ENCODE measurements around the gene PNPLA7. TPM values are rescaled to one million over a fixed set of nuclear protein-coding genes. Genes with fewer than 3 reads are reported as not detected.
A peak's percentile ranks its signal among the peaks of the same experiment; 100 is the strongest.

Gene PNPLA7
- total and polyA plus RNA-seq, 2 of the 8 experiments (the other 6 are each of a cell fraction or from before 2014, with no cell fraction given) = 0.35 to 0.47 TPM

- CTCF ChIA-PET (ENCODE audit: partially characterized antibody) = interaction anchor here (0.8 to 1.4 kb wide), 4 partner anchors 9 to 130 kb away, joined by 3 to 5 read pairs (median 4); partner anchors contain the start of gene NRARP
- Histone ChIP-seq H4K20me1 (replicated peaks in 1 of 2; ENCODE audit: control insufficient read depth in 1 of 2, insufficient read depth in 2 of 2, low read length in 2 of 2) (peaks cover 0 to 3% of the 10 kb centered on the region in 2 experiments), H3K4me1 (replicated peaks in 1 of 4; ENCODE audit: control insufficient read depth in 3 of 4, insufficient read depth in 4 of 4, low read length in 3 of 4) (peaks cover 0 to 5% (median 0%) of the 10 kb centered on the region in 4 experiments; a peak in 2 of 7 replicates), H3K18ac (ENCODE audit: extremely low read depth, low read length) (no peak overlapping the region), H3K23me2 (ENCODE audit: low read depth, low read length) (no peaks in the 10 kb centered on the region), H2AK5ac (ENCODE audit: low read depth, low read length) (no peak overlapping the region), H2BK5ac (ENCODE audit: low read depth, low read length) (no peak overlapping the region), H3K9me3 (ENCODE audit: insufficient read depth in 2 of 2, low read depth in 1 of 2, low read length in 1 of 2) (no peaks in the 10 kb centered on the region), H3K23ac (ENCODE audit: insufficient read length) (no peak overlapping the region), H2BK15ac (ENCODE audit: low read length) (no peak overlapping the region), H4K8ac (ENCODE audit: extremely low read depth, insufficient read depth, low read length) (peak overlapping the region; percentile 80), H3K4me2 (ENCODE audit: insufficient read depth in 1 of 2, low read depth in 2 of 2, low read length in 2 of 2) (no peak overlapping the region), H3K9ac (replicated peaks in 1 of 4; ENCODE audit: extremely low read depth in 1 of 4, low read depth in 3 of 4, low read length in 3 of 4) (no peak overlapping the region), H3K79me2 (ENCODE audit: control insufficient read depth in 1 of 2, insufficient read depth in 2 of 2, low read length in 2 of 2) (peaks cover 0 to 3% of the 10 kb centered on the region in 2 experiments; a peak in 1 of 4 replicates), H2BK12ac (ENCODE audit: low read depth, low read length) (no peak overlapping the region), H2BK120ac (replicated peaks; ENCODE audit: low read depth, low read length) (no peak overlapping the region), H3K4ac (replicated peaks; ENCODE audit: insufficient read length, low read depth, low read length) (no peak overlapping the region), H2AFZ (ENCODE audit: low read length) (no peak overlapping the region), H3K27me3 (replicated peaks in 1 of 4; ENCODE audit: control insufficient read depth in 3 of 4, extremely low read depth in 1 of 4, insufficient read depth in 3 of 4, low read length in 3 of 4) (no peaks in the 10 kb centered on the region), H3K27ac (ENCODE audit: low read depth, low read length) (no peak overlapping the region), H3K79me1 (ENCODE audit: low read depth, low read length) (peaks cover 11% of the 10 kb centered on the region), H3K36me3 (ENCODE audit: control insufficient read depth in 2 of 4, insufficient read depth in 4 of 4, low read length in 3 of 4) (no peaks in the 10 kb centered on the region), H3K14ac (ENCODE audit: insufficient read length) (no peak overlapping the region), H2BK20ac (ENCODE audit: low read length) (no peak overlapping the region), H4K91ac (replicated peaks; ENCODE audit: insufficient read length, low read length) (no peak overlapping the region), H3K4me3 (ENCODE audit: extremely low read depth in 1 of 4, insufficient read depth in 2 of 4, low read depth in 3 of 4, low read length in 4 of 4) (no peak overlapping the region), H4K5ac (ENCODE audit: insufficient read length, low read depth, low read length) (no peak overlapping the region), H3K56ac (replicated peaks; ENCODE audit: insufficient read length, low read depth, low read length) (no peak overlapping the region)
- FAIRE-seq = no peak
- TF ChIP-seq EP300 (IDR thresholded peaks at IDR 0.05; ENCODE audit: borderline replicate concordance in 1 of 2, low read depth in 2 of 2, low read length in 2 of 2) (no peak), TBP (IDR thresholded peaks at IDR 0.05; ENCODE audit: low read depth, low read length) (no peak), JUND (IDR thresholded peaks at IDR 0.05; ENCODE audit: low read length) (no peak), CREB1 (IDR thresholded peaks at IDR 0.05) (no peak), KDM1A (IDR thresholded peaks at IDR 0.05; ENCODE audit: borderline replicate concordance, low read length) (no peak), JUN (IDR thresholded peaks at IDR 0.05; ENCODE audit: low read depth, low read length) (no peak), RFX5 (IDR thresholded peaks at IDR 0.05; ENCODE audit: borderline replicate concordance, low read depth, low read length) (no peak)
- POLR2A ChIA-PET (ENCODE audit: partially characterized antibody) = no interaction called here
- no peak for DNase-seq (ENCODE audit: low read depth in 1 of 2, low spot score in 2 of 2)
- 95% methylated on average over 31 of the region's 45 CpGs; no CpG with 5 or more reads in 1 of the 2 experiments for WGBS, 2 experiments (ENCODE audit: extremely low coverage in 1 of 2, insufficient coverage in 1 of 2, insufficient read length in 1 of 2, insufficient replicate concordance in 2 of 2, low coverage in 1 of 2, low lambda C conversion rate in 2 of 2, missing lambda C conversion rate in 1 of 2)
Observed at GRCh38 chr9:137416563-137417151, 133.5 kb downstream of the PNPLA7 start.

Measured in H1 (cell line).